Left lung (tissue), 10 donors: ENCODE results near the gene ARSH. TPM values are rescaled to one million over a fixed set of nuclear protein-coding genes. Genes with fewer than 3 reads are reported as not detected.
"Not testable (repeated sequence)": the region's sequence is repeated elsewhere in the genome, so short reads cannot be mapped to it uniquely, and the experiment has no call there.

Source experiments
- ATAC-seq: fragments of 200-7000 bp; cut with Tn5 transposase; one replicate; pipeline ENCODE4 v1.9.1; 2020; ENCODE audit warnings: moderate library complexity
- DNase-seq, 4 donors: peaks; one replicate each; pipeline ENCODE4 v3.0.0-alpha.2; 2013 to 2020
- H3K27ac ChIP-seq, 2 donors: fragments of 200-600 bp; sonication (generic) in 1 of 2; one replicate each; pipeline versions ENCODE4 v1.5.0 to v1.8.0; 2020 to 2021
- H3K27me3 ChIP-seq, 2 donors: fragments of 200-600 bp; sonication (generic) in 1 of 2; one replicate each; pipeline versions ENCODE4 v1.5.0 to v1.8.0; 2020 to 2021
- H3K36me3 ChIP-seq, 2 donors: fragments of 200-600 bp; sonication (generic) in 1 of 2; one replicate each; pipeline versions ENCODE4 v1.5.0 to v1.8.0; 2020 to 2021
- H3K4me1 ChIP-seq, 2 donors: fragments of 200-600 bp; one replicate each; pipeline ENCODE4 v1.8.0; 2021
- H3K4me3 ChIP-seq, 2 donors: fragments of 200-600 bp; sonication (generic) in 1 of 2; one replicate each; pipeline versions ENCODE4 v1.5.0 to v1.8.0; 2020 to 2021; ENCODE audit warnings: mild to moderate bottlenecking in 1 of 2
- H3K9me3 ChIP-seq, 2 donors: fragments of 200-600 bp; sonication (generic) in 1 of 2; one replicate each; pipeline versions ENCODE4 v1.5.0 to v1.8.0; 2020 to 2021
- intact Hi-C, 2 donors: fragments of 100-400 bp; cut with DNase I; formaldehyde crosslinking; loops; one replicate each; pipeline versions ENCODE4 v1.11.2 to v1.14.2; 2022
- polyA plus RNA-seq, 6 donors: library from polyadenylated mRNA; unstranded; fragments of 120-200 nt; gene quantifications; one replicate each; pipeline ENCODE4 v1.2.1, GENCODE V29; 2013; ENCODE audit not compliant: insufficient read length in 6 of 6
- total RNA-seq, 2 donors: library from RNA; stranded (reverse); fragmentation: NEBNext Ultra II Directional; extraction: Animal tissue kit (Norgen Biotek cat#: 25700); gene quantifications; one replicate each; pipeline ENCODE4 v1.2.1, GENCODE V29; 2021
- TF ChIP-seq, protein P1 (sequence below), 2 donors: fragments of 200-600 bp; sonication (generic) in 1 of 2; IDR thresholded peaks; one replicate each; pipeline versions ENCODE4 v1.5.0 to v1.8.0; 2021; ENCODE audit warnings: antibody characterized with exemption in 2 of 2
- donor health status: DM: no; HTN: yes; CAD: no.
- donor health status: DM: no; HTN: no; CAD: no.

ARSH gene
- total and polyA plus RNA-seq, 8 donors = 0.08 to 0.14 (median 0.09) TPM; not detected in 2

DNA sequence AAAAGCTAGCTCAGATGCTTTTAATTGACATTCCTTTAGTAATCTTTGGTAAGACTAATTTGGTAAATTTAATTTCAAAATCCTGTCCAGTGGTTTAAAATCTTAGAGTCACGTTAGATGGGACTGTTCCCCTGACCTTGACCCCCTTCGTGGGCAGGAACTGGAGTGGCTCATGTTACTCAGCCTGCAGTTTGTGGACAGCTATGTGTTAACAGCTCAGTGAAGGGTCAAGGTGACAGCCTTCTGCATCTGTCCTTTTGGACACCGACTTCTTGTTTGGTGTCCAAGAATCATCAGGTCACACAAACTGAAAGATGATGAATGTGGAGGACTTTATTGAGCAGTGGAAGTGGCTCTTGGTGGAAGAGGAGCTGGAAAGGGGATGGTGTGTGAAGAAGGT lies 37.9 kb downstream of the ARSH start:
- DNase-seq (no peak), ATAC-seq (no peak)
- no peaks in the 10 kb centered on the region for H3K27me3 ChIP-seq
- no peaks in the 10 kb centered on the region for H3K4me1 ChIP-seq
- TF ChIP-seq, protein P1, sequence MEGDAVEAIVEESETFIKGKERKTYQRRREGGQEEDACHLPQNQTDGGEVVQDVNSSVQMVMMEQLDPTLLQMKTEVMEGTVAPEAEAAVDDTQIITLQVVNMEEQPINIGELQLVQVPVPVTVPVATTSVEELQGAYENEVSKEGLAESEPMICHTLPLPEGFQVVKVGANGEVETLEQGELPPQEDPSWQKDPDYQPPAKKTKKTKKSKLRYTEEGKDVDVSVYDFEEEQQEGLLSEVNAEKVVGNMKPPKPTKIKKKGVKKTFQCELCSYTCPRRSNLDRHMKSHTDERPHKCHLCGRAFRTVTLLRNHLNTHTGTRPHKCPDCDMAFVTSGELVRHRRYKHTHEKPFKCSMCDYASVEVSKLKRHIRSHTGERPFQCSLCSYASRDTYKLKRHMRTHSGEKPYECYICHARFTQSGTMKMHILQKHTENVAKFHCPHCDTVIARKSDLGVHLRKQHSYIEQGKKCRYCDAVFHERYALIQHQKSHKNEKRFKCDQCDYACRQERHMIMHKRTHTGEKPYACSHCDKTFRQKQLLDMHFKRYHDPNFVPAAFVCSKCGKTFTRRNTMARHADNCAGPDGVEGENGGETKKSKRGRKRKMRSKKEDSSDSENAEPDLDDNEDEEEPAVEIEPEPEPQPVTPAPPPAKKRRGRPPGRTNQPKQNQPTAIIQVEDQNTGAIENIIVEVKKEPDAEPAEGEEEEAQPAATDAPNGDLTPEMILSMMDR (IDR thresholded peaks at IDR 0.05) = no peak
- H3K36me3 ChIP-seq = no peaks in the 10 kb centered on the region
- H3K9me3 ChIP-seq = no peaks in the 10 kb centered on the region
- intact Hi-C loops = no loop called here
- H3K27ac ChIP-seq = no peak overlapping the region
- H3K4me3 ChIP-seq = no peak overlapping the region

DNA sequence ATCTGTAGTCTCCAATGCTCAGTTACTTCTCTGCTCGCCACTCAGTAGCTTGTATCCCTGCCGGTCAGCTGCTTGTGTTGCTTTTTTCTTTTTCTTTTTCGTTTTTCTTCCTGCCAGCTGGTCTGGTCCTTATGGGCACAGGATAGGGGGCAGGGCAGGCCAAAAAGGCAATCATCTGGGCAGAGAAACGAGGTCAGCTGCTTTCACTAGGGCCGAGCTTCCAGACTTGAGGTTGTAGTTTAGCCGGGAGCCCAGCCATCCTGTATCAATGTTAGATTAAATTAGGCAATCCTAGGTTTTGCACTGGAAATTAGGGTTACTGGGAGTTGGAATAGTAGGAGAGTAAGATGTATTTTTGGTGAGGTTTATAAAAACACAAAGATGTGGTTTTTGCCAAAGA lies 38.3 kb downstream of the ARSH start:
- Histone ChIP-seq H3K36me3 (no peaks in the 10 kb centered on the region), H3K4me1 (no peaks in the 10 kb centered on the region)

DNA sequence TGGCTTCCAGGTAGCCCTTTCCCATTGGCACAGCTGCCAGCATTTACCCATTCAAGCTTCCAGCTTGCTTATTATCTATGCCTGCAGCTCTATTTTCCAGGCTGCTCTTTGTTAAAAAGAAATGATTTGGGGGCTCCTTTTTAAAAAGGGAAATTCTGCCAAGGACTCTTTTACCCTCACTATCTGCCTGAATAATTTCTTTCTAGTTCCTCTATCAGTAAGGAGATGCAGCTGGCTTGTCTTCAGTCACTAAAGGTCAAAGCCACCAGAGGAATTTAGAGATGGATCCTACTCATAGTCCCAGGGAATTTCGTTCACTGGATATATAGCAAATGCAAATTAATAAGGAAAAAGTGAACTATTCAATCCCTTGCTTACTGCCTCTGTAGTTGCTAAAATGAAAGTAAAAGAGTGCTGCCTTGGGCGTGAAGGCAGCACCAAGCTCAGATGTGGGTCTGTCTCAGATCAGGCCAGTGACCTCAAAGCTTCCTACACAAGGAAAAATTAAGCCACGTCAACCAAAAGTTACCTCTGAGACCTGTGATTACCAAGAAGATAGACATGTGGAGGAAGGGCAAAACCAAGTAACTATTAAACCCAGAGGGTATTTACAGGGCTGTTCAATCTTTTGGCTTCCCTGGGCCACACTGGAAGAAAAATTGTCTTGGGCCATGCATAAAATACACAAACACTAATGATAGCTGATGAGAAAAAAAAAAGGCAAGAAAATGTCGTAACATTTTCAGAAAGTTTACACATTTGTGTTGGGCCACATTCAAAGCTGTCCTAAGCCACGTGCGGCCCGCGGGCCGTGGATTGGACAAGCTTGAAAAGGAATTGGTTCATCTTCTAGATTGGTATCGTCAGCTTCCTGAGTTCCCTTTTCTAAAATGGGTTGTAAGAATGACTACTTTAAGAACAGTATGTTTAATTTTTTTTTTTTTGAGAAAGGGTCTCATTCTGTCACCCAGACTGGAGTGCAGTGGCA lies 40.2 kb downstream of the ARSH start:
- no peak overlapping the region for H3K27ac ChIP-seq
- no peaks in the 10 kb centered on the region for H3K36me3 ChIP-seq
- DNase-seq (no peak), ATAC-seq (no peak)
- no peak overlapping the region for H3K4me3 ChIP-seq
- intact Hi-C loops = no loop called here
- TF ChIP-seq, protein P1 (IDR thresholded peaks at IDR 0.05) = no peak
- no peaks in the 10 kb centered on the region for H3K9me3 ChIP-seq
- no peaks in the 10 kb centered on the region for H3K4me1 ChIP-seq
- H3K27me3 ChIP-seq = no peaks in the 10 kb centered on the region

More for the DNA sequence above, 38.3 kb downstream of the ARSH start:
- DNase-seq (no peak), ATAC-seq (no peak)
- Histone ChIP-seq H3K4me3 (no peak overlapping the region), H3K27me3 (no peaks in the 10 kb centered on the region), H3K27ac (no peak overlapping the region), H3K9me3 (no peaks in the 10 kb centered on the region)
- intact Hi-C loops = no loop called here
- TF ChIP-seq, protein P1 (IDR thresholded peaks at IDR 0.05) = no peak

DNA sequence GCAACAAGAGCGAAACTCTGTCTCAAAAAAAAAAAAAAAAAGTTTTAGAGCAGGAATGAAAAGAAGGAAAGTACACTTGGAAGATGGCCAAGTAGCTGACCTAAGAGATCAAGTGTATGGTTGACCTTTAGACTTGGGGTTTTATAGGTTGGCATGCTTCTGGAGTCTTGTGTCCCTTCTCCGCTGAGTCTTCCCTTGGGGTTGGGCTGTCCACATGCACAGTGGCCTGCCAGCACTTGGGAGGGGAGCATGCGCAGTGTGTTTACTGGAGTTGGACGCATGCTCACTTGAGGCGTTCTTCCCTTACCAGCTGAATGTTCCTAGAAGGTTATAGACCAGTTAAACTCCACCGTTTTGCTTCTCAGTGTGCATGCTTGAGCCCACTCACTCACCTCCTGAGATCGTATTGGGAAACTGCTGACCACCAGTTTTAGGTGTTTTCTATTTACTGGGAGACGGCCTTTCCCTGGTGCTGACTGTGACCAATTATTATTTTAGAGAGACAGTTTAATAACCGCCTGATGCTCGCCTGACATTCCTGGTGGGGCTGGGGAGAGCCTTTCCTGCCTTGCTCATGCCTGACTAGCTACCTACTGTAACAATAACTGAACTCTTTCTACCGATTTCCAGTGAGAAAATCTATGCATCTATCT lies 44.3 kb downstream of the ARSH start:
- intact Hi-C loops, ATAC-seq: not testable (repeated sequence)

DNA sequence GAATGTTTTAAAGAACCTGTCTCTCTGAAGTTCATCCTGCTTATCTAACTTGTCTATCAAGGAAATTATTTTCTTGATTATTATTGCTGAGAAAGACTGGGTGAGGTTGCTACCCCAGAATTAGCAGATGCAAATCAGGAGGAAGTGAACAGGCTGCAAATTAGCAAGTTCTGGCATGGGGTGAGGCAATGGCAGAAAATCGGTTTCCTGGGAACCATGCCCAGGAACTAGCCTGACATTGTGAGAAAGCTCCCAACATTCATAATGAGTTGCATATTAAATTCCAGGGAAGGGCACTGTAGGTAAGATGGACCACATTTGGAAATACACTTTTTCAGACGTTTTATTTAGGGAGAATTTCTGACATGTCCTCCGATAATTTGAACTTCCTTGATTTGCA lies 46.5 kb downstream of the ARSH start:
- intact Hi-C loops = no loop called here
- no peak overlapping the region for H3K4me3 ChIP-seq
- no peaks in the 10 kb centered on the region for H3K36me3 ChIP-seq
- no peak overlapping the region for H3K27ac ChIP-seq
- no peak for ATAC-seq
- DNase-seq = no peak
- no peaks in the 10 kb centered on the region for H3K9me3 ChIP-seq
- H3K4me1 ChIP-seq = no peaks in the 10 kb centered on the region
- TF ChIP-seq, protein P1 (IDR thresholded peaks at IDR 0.05) = no peak
- no peaks in the 10 kb centered on the region for H3K27me3 ChIP-seq

More for the DNA sequence above, 44.3 kb downstream of the ARSH start:
- H3K27ac ChIP-seq, H3K36me3 ChIP-seq, H3K9me3 ChIP-seq, DNase-seq, H3K4me1 ChIP-seq, H3K4me3 ChIP-seq, H3K27me3 ChIP-seq: not testable (repeated sequence)
